Measurements from ENCODE around the gene ZFTA.
"Not testable (repeated sequence)": the region's sequence is repeated elsewhere in the genome, so short reads cannot be mapped to it uniquely, and the experiment has no call there.

Gene ZFTA

GRCh38 chr11:63768237-63769041 is at the start of gene ZFTA:
TSS of gene ZFTA (minus strand) at chr11:63768775. CDS start at chr11:63768622, 153 bp downstream.
- H3K27me3 Mint-ChIP-seq: no peaks in the 10 kb centered on the region
- H3K27ac Mint-ChIP-seq: peak within 1 kb of the TSS; percentile 90
- H3K9me3 Mint-ChIP-seq (ENCODE audit: low read depth): no peaks in the 10 kb centered on the region
- peaks cover 6% of the 10 kb centered on the region for H3K4me1 Mint-ChIP-seq (ENCODE audit: low read depth)
- H3K36me3 Mint-ChIP-seq: no peaks in the 10 kb centered on the region
- peak within 1 kb of the TSS; percentile 96 for H3K4me3 Mint-ChIP-seq

DNA sequence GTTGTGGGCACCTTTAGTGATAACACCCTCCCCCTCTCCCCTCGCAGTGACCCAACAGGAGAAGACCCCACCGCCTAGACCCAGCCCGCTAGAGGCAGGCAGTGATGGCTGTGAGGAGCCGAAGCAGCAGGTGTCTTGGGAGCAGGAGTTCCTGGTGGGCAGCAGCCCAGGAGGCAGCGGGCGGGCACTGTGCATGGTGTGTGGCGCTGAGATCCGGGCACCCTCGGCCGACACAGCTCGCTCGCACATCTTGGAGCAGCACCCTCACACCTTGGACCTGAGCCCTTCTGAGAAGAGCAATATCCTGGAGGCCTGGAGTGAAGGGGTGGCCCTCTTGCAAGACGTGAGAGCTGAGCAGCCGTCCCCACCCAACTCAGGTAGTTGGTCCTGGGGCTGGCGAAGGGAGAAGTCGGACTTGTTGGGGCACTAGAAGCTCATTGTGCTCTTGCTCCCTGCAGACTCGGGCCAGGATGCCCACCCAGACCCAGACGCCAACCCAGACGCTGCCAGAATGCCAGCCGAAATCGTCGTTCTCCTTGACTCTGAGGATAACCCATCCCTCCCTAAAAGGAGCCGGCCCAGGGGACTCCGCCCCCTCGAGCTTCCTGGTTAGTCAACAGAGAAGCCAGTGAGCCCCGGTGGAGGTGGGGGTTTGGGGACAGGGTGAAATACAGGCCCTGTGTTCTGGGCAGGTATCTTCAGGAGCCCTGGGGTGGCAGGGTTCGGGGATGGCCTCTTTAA is 49.4 kb upstream of the ZFTA start:
- Mint-ChIP-seq H3K27me3 (no peaks in the 10 kb centered on the region), H3K4me1 (ENCODE audit: low read depth) (peaks cover 18% of the 10 kb centered on the region), H3K9me3 (ENCODE audit: low read depth) (no peaks in the 10 kb centered on the region), H3K4me3 (no peak overlapping the region), H3K36me3 (peaks cover 9% of the 10 kb centered on the region), H3K27ac (no peak overlapping the region)

DNA sequence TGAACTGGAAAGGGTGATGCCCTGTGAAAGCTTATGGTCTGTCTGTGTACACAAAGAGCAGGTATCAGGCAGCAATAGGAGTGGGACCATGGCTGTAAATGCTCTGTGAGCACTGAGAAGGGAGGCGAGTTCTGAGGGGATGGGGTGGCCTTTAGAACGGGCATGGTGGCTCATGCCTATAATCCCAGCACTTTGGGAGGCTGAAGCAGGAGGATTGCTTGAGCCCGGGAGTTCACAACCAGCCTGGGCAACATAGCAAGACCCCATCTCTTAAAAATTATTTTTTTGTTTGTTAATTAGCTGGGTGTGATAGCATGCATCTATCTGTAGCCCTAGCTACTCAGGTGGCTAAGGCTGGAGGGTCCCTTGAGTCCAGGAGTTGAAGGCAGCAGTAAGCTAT is 48.2 kb upstream of the ZFTA start:
- Mint-ChIP-seq H3K4me1 (ENCODE audit: low read depth) (peaks cover 22% of the 10 kb centered on the region), H3K27me3 (no peaks in the 10 kb centered on the region), H3K4me3 (no peak overlapping the region), H3K36me3 (peaks cover 3% of the 10 kb centered on the region), H3K9me3 (ENCODE audit: low read depth) (no peaks in the 10 kb centered on the region), H3K27ac (no peak overlapping the region)

- H3K9me3 Mint-ChIP-seq (ENCODE audit: low read depth): no peaks in the 10 kb centered on the region
- no peak overlapping the region for H3K4me3 Mint-ChIP-seq
- no peaks in the 10 kb centered on the region for H3K27me3 Mint-ChIP-seq
- H3K4me1 Mint-ChIP-seq (ENCODE audit: low read depth): peaks cover 22% of the 10 kb centered on the region
- H3K27ac Mint-ChIP-seq: no peak overlapping the region
- H3K36me3 Mint-ChIP-seq: peaks cover 3% of the 10 kb centered on the region
These were observed 47.6 kb upstream of the ZFTA start for GRCh38 chr11:63816166-63816565.

- Mint-ChIP-seq H3K4me1 (ENCODE audit: low read depth) (peaks cover 22% of the 10 kb centered on the region), H3K27ac (peak overlapping the region; percentile 22), H3K27me3 (no peaks in the 10 kb centered on the region), H3K9me3 (ENCODE audit: low read depth) (no peaks in the 10 kb centered on the region), H3K36me3 (no peaks in the 10 kb centered on the region), H3K4me3 (peak overlapping the region; percentile 84)
These were observed 45.8 kb upstream of the ZFTA start for GRCh38 chr11:63814383-63814736.

DNA sequence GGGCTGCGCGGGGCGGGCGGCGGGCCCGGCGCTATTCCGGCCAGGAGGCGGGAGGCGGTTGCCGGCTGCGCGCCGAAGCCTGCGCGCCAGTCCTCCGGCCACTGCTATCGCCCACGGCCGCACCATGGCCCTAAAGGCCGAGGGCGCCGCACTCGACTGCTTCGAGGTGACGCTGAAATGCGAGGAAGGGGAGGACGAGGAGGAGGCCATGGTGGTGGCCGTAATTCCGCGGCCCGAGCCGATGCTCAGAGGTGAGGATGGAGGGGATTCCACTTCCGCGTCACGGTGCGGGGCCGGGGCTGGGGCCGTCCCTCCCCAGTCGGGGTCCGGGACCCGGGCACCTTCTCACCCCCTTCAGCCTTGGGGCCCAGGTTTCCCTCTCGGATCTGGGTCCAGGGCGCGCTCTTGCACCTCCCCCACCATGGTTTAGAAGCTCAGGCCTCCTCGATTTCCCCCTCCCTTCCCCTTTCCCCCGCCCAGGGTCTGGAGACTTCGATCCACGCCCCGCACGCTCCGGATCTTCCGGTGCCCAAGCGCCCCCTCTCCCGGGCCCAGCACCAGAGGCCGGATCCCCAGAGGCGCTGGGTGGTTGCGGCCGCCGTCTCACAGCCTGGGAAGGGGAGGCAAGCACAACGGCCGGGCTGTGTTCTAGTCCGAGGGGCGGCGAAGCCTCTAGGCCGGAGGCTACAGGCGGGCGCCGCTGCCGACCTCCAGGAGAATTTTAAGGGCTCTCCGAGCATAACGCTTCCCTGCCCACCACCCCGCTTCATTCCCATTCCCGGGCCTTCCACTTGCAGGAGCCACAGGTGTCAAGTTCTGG is 45.2 kb upstream of the ZFTA start:
- Mint-ChIP-seq H3K9me3 (ENCODE audit: low read depth) (no peaks in the 10 kb centered on the region), H3K27ac (peak overlapping the region; percentile 22), H3K27me3 (no peaks in the 10 kb centered on the region), H3K4me3 (peak overlapping the region; percentile 84), H3K36me3 (no peaks in the 10 kb centered on the region), H3K4me1 (ENCODE audit: low read depth) (peaks cover 22% of the 10 kb centered on the region)

DNA sequence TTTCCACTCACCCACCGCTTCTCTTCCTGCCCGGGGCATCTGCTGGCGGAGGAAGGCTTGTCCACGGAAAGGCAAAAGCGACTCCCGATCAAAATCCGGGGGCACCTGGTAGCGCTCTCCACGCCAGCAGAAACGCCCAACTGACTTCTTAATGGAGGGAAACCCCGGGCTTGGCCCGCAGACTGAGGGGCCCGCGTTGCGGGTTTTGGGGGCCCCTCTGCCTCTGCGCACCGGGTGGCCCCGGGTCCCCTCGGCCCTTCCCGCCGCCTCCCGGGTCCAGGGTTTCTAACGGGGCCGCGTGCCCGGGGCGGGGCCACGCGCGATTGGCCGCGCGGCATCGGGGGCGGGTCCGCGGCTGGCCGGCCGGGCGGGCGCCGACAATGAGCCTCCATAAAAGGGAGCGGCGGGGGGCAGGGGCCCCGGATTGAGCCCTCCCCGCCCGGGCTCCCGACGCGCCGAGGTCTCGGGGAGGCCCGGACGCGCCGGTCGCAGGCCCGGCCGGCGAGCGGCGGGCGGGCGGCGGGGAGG is 44.5 kb upstream of the ZFTA start, which contains the start of gene SPINDOC:
Gene SPINDOC (plus strand): TSS at position 422 of the 528 bp plus-strand sequence. CDS start 231 bp downstream, outside the sequence.
- peak within 1 kb of the TSS; percentile 84 for H3K4me3 Mint-ChIP-seq

DNA sequence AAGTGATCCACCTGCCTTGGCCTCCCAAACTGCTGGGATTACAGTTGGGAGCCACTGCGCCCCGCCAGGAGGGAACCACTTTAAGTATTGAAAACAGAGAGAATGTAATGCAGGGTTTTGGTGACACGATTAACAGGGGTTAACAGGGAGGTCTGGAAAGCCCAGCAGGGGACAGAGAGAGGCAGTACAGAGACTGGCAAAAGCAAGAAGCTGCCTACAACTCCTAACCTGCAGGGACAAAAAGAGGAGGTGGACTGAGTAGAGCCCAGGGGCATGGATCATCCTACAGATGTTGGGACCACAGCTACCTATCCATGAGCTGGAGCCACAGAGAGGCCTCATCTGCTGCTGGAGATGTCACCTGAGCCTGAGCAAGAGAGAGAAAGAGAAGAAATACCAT is 42.9 kb upstream of the ZFTA start:
- H3K27me3 Mint-ChIP-seq: no peaks in the 10 kb centered on the region
- H3K9me3 Mint-ChIP-seq (ENCODE audit: low read depth): no peaks in the 10 kb centered on the region
- peaks cover 22% of the 10 kb centered on the region for H3K4me1 Mint-ChIP-seq (ENCODE audit: low read depth)
- H3K4me3 Mint-ChIP-seq: peak overlapping the region; percentile 63
- no peaks in the 10 kb centered on the region for H3K36me3 Mint-ChIP-seq
- no peak overlapping the region for H3K27ac Mint-ChIP-seq

More for the DNA sequence above, 44.5 kb upstream of the ZFTA start, which contains the start of gene SPINDOC:
- H3K9me3 Mint-ChIP-seq (ENCODE audit: low read depth): no peaks in the 10 kb centered on the region
- peaks cover 22% of the 10 kb centered on the region for H3K4me1 Mint-ChIP-seq (ENCODE audit: low read depth)
- no peaks in the 10 kb centered on the region for H3K27me3 Mint-ChIP-seq
- peak within 1 kb of the TSS; percentile 22 for H3K27ac Mint-ChIP-seq
- no peaks in the 10 kb centered on the region for H3K36me3 Mint-ChIP-seq

DNA sequence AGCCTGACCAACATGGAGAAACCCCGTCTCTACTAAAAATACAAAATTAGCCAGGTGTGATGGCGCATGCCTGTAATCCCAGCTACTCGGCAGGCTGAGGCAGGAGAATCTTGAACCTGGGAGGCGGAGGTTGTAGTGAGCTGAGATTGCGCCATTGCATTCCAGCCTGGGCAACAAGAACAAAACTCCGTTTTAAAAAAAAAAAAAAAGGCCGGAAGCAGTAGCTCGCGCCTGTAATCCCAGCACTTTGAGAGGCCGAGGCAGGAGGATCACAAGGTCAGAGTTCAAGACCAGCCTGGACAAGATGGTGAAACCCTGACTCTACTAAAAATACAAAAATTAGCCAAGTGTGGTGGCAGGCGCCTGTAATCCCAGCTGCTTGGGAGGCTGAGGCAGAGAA is 41.8 kb upstream of the ZFTA start:
- peaks cover 17% of the 10 kb centered on the region for H3K4me1 Mint-ChIP-seq (ENCODE audit: low read depth)
- H3K9me3 Mint-ChIP-seq (ENCODE audit: low read depth); H3K27ac Mint-ChIP-seq; H3K4me3 Mint-ChIP-seq; H3K27me3 Mint-ChIP-seq; H3K36me3 Mint-ChIP-seq: not testable (repeated sequence)

DNA sequence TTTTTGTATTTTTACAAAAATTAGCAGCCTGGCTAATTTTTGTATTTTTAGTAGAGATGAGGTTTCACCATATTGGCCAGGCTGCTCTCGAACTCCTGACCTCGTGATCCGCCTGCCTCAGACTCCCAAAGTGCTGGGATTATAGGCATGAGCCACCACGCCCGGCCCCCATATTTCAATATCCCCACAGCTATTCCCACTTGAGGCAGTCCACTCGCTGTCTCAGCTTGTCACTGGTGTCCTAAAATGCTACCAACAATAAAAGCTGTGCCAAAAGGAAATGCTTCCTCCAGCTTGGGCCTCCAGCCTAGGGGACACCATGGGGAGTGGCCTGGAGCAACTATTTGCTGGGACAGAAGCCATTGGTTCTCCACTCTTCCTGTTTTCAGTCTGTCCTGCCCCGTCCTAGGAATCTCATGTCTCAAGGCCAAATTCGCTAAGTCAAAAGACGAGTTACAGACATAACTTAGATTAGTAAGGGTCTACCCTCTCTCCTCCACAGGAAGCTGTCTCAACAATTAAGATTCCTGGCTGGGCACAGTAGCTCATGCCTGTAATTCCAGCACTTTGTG is 37.4 kb upstream of the ZFTA start:
- H3K27ac Mint-ChIP-seq: no peak overlapping the region
- H3K36me3 Mint-ChIP-seq: no peaks in the 10 kb centered on the region
- H3K4me1 Mint-ChIP-seq (ENCODE audit: low read depth): no peaks in the 10 kb centered on the region
- H3K27me3 Mint-ChIP-seq: no peaks in the 10 kb centered on the region
- H3K9me3 Mint-ChIP-seq (ENCODE audit: low read depth): no peaks in the 10 kb centered on the region
- H3K4me3 Mint-ChIP-seq: no peak overlapping the region

GRCh38 chr11:63804259-63804658 is 35.7 kb upstream of the ZFTA start:
- H3K4me3 Mint-ChIP-seq: no peak overlapping the region
- H3K4me1 Mint-ChIP-seq (ENCODE audit: low read depth): no peaks in the 10 kb centered on the region
- H3K27me3 Mint-ChIP-seq: no peaks in the 10 kb centered on the region
- H3K36me3 Mint-ChIP-seq: no peaks in the 10 kb centered on the region
- no peak overlapping the region for H3K27ac Mint-ChIP-seq
- no peaks in the 10 kb centered on the region for H3K9me3 Mint-ChIP-seq (ENCODE audit: low read depth)

DNA sequence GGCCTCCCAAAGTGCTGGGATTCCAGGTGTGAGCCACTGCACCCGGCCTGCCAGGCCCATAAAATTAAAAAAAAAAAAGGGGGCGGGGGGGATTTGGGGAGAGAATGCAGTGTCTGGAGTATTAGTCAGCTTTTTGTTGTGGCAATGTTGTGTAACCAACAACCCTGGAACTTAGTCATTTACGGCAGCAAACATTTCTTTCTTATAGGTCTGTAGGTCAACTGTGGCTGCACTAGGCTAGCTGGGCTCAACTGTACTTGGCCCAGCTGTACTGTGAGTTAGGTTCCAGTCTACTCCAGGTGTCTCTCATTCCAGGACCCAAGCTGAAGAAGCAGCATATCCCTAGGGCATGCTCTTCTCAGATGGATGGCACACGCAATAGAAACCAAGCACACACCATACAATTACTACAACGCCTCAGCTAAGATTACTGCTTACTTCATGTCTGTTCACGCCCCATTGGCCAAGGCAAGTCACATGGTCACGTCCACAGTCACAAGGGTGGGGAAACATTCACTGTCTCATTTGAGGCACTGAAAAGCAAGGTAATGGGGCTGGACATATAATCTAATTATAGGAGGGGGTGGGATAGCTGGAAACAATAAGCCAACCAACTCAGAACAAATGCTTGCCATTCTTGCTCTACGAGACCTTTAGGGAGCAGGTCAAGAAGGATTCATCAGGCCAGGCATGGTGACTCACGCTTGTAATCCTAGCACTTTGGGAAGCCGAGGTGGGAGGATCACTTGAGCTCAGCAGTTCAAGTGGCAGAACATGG is 34.3 kb upstream of the ZFTA start:
- H3K4me3 Mint-ChIP-seq: no peak overlapping the region
- H3K27ac Mint-ChIP-seq: no peak overlapping the region
- H3K36me3 Mint-ChIP-seq: no peaks in the 10 kb centered on the region
- H3K4me1 Mint-ChIP-seq (ENCODE audit: low read depth): no peaks in the 10 kb centered on the region
- H3K9me3 Mint-ChIP-seq (ENCODE audit: low read depth): no peaks in the 10 kb centered on the region
- H3K27me3 Mint-ChIP-seq: no peaks in the 10 kb centered on the region

- Mint-ChIP-seq H3K36me3 (no peaks in the 10 kb centered on the region), H3K9me3 (ENCODE audit: low read depth) (no peaks in the 10 kb centered on the region), H3K4me1 (ENCODE audit: low read depth) (no peaks in the 10 kb centered on the region), H3K4me3 (no peak overlapping the region), H3K27ac (no peak overlapping the region), H3K27me3 (peaks cover 3% of the 10 kb centered on the region)
These were observed 32.3 kb upstream of the ZFTA start for GRCh38 chr11:63800921-63801320.

DNA sequence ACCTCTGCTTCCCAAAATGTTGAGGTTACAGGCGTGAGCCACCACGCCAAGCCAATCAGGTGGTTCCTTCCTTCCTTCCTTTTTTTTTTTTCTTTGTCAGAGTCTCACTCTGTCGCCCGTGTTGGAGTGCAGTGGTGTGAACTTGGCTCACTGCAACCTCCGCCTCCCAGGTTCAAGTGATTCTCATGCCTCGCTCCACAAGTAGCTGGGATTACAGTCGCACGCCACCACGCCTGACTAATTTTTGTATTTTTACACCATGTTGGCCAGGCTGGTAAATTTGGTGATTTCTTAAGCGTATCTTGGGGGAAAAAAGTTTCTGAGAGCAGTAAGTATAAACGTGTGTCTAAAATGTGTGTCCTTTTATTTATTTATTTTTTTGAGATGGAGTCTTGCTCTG is 26.5 kb upstream of the ZFTA start:
- Mint-ChIP-seq H3K9me3 (ENCODE audit: low read depth) (peaks cover 4% of the 10 kb centered on the region), H3K27me3 (peaks cover 7% of the 10 kb centered on the region), H3K36me3 (peaks cover 6% of the 10 kb centered on the region), H3K27ac (no peak overlapping the region), H3K4me3 (no peak overlapping the region), H3K4me1 (ENCODE audit: low read depth) (no peaks in the 10 kb centered on the region)
